DOHH2 (cell line): ENCODE measurements around the gene GRID1.
"Not testable (repeated sequence)": the region's sequence is repeated elsewhere in the genome, so short reads cannot be mapped to it uniquely, and the experiment has no call there.

ENCODE experiments used
- CTCF ChIP-seq: fragments of 200-600 bp; sonication (generic); IDR thresholded peaks from one replicate; pipeline ENCODE4 v1.5.1; 2014; ENCODE audit warnings: antibody characterized with exemption, mild to moderate bottlenecking, low read depth, low read length; ENCODE audit not compliant: poor library complexity, severe bottlenecking
- EZH2phosphoT487 ChIP-seq: fragments of 200-600 bp; sonication (generic); IDR thresholded peaks from 2 replicates; pipeline ENCODE4 v1.6.1; 2017; ENCODE audit warnings: borderline replicate concordance, mild to moderate bottlenecking, antibody characterized with exemption, low read length, moderate library complexity, mixed read lengths

GRCh38 chr10:86175476-86175875 is 191.1 kb downstream of the GRID1 start:
- TF ChIP-seq CTCF, EZH2phosphoT487: not testable (repeated sequence)
